Cardiac septum (tissue), 1 donor: ENCODE data around the gene ARHGAP31. TPM values are rescaled to one million over a fixed set of nuclear protein-coding genes. Genes with fewer than 3 reads are reported as not detected.

Source experiments
- DNase-seq: peaks from one replicate; pipeline ENCODE4 v3.0.0-alpha.2; 2020; ENCODE audit warnings: low spot score
- intact Hi-C: fragments of 100-400 bp; cut with DNase I; formaldehyde crosslinking; loops from one replicate; pipeline ENCODE4 v1.14.0; 2022
- total RNA-seq: library from RNA; stranded (reverse); fragmentation: NEBNext Ultra II Directional; extraction: Animal tissue kit (Norgen Biotek cat#: 25700); gene quantifications from one replicate; pipeline ENCODE4 v1.2.1, GENCODE V29; 2021
- donor health status: DM: no; HTN: no; CAD: no.

The ARHGAP31 gene
- total RNA-seq, 1 donor from 2014 or later: 35.7 TPM

DNA sequence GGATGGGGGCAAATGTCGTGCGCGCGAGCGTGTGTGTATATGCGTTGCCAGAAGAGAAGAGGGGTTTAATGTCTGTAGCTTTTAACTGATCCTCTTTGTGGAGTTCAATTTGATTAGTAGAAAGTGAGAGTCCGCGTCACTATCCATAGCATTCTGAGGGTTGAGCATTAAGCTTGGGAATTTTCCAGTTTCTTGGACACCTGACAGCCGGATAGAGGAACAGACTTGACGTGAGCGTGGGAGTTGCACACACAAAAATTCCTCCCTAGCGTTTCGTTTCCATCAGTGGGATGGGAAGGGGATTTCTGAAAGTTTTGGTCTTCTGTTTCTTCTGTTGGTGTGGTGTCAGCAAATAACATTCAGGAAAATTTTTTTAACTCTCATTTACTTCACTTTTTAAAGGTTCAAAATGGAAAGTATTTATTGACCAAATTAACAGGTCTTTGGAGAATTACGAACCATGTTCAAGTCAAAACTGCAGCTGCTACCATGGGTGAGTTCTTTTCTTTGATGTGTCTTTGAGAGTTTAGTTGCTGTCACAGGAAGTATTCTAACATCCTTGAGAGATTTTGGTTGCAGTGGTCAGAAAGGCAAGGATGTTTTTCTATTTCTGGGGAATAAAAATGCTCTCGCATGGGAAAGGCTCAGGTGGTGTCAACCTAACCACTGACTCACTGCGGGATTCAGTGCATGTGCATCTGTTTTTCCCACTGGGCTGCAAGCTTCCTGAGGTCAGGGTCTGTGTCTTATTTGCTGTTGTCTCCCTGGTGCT, 175.4 kb downstream of the ARHGAP31 start:
- no peak for DNase-seq
- intact Hi-C loops: loop anchor here (5.0 to 10.0 kb wide), 2 partner anchors 172 to 205 kb away; partner anchors contain the start of gene COX17

Other genes with a start within 250 kb of the ARHGAP31 start
- gene TEX55, start 148.2 kb upstream of the ARHGAP31 start, total RNA-seq: not detected
- gene UPK1B, start 120.8 kb upstream of the ARHGAP31 start, total RNA-seq: not detected
- 13.2 TPM for gene B4GALT4, start 53.5 kb upstream of the ARHGAP31 start, total RNA-seq
- 18.3 TPM for gene TMEM39A, start 169.2 kb downstream of the ARHGAP31 start, total RNA-seq
- gene POGLUT1, start 174.6 kb downstream of the ARHGAP31 start, total RNA-seq: 4.9 TPM
- gene TIMMDC1, start 204.2 kb downstream of the ARHGAP31 start, total RNA-seq: 211 TPM